IPS-18c (cell line): ENCODE results near the gene RSU1.

Source experiments
- H3K4me3 ChIP-seq: 2 replicates; pipeline ENCODE4 v1.7.0; 2013; ENCODE audit warnings: low read depth, mild to moderate bottlenecking, low read length, moderate library complexity; ENCODE audit not compliant: insufficient read depth
- H3K9me3 ChIP-seq: one replicate; pipeline ENCODE4 v1.6.1; 2013; ENCODE audit warnings: mild to moderate bottlenecking, low read length, moderate library complexity; ENCODE audit not compliant: control insufficient read depth, insufficient read depth

The RSU1 gene

DNA sequence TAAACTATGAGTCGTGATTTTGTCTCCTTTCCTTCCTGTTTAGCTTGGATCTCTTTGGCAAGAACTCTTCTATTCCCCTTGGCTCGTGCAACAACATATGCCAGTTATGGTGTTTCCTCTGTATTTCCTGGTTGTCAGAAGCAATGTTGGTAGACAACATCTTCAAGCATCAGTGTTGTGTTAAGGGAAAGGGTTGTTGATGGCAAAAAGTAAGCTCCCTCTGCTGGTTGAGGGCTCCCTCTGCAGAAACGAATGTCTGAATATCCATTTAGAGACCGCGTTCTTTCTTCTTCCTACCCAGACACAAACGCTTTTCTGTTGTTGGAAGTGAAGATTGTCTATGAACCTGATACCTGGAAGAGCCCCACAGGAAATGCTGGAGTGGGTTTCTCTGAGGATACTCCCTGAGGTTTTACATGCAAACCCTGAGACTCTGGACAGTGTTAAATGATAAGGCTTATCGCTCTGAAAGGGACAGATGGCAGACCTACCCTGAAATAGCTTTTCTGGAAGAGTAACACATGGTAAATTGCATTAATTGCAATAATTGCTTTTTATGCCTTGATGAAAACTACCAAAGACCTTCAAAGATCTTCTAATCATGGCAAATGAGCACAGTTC lies 272.0 kb downstream of the RSU1 start:
- Histone ChIP-seq H3K9me3 (no peaks in the 10 kb centered on the region), H3K4me3 (no peak overlapping the region)

DNA sequence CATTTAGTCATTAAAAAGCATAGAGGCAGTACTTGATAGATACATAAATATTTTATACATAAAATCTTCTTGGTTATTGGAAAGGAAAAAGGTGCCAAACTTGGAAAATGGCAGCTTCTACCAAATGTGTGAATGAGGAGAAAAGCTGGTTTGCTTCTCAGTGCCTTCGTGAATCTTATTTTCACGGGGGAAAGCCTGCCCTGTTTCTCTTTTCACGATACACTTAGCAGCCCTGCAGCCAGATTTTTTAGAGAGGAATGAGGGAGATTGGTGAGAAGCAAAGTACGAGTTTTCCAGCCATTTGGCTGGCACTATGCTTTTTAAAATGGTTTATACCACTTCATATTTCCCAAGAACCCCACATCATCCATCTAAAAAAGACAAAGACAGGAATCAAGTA lies 272.6 kb downstream of the RSU1 start:
- no peaks in the 10 kb centered on the region for H3K9me3 ChIP-seq
- no peak overlapping the region for H3K4me3 ChIP-seq

DNA sequence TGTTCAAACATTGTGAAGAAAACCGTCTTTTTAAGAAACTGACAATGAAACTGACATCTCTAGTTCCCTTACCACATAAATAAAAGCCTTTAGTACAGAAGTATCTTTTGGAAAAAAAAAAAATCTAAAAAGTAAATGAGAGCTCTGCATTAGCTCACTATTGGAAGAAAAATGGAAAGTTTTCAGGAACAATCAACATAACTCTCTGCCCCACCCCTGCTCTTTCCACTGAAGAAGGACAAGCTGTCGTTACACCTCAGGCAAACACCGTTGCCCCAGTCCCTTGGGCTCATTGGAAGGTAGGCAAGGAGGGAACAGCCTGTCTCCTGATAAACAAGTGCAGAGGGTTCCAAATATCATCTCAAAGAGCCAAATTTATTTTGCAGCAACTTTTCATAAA lies 273.1 kb downstream of the RSU1 start:
- H3K9me3 ChIP-seq: no peaks in the 10 kb centered on the region
- H3K4me3 ChIP-seq: no peak overlapping the region
